Liver (tissue), 9 donors: Measurements from ENCODE around the gene PAH. TPM values are rescaled to one million over a fixed set of nuclear protein-coding genes. Genes with fewer than 3 reads are reported as not detected.

Experiments
- DNase-seq: peaks from one replicate; pipeline ENCODE4 v3.0.0-alpha.2; 2017; ENCODE audit warnings: low spot score
- H3K27ac ChIP-seq, 2 donors: one replicate each; pipeline ENCODE4 v1.7.0; 2013; ENCODE audit warnings: inconsistent platforms in 2 of 2, low read length in 2 of 2, control low read depth in 1 of 2, low read depth in 1 of 2, mild to moderate bottlenecking in 1 of 2
- H3K27me3 ChIP-seq, 4 donors: one replicate each; pipeline versions ENCODE4 v1.6.1 to v1.7.0; 2013; ENCODE audit warnings: low read length in 3 of 4, inconsistent platforms in 1 of 4, mild to moderate bottlenecking in 1 of 4, moderate library complexity in 1 of 4; ENCODE audit not compliant: control insufficient read depth in 4 of 4, insufficient read depth in 4 of 4
- H3K36me3 ChIP-seq, 4 donors: one replicate each; pipeline versions ENCODE4 v1.6.1 to v1.7.0; 2013; ENCODE audit warnings: low read length in 3 of 4, mild to moderate bottlenecking in 3 of 4, low read depth in 1 of 4, moderate library complexity in 1 of 4; ENCODE audit not compliant: control insufficient read depth in 4 of 4, insufficient read depth in 3 of 4
- H3K4me1 ChIP-seq, 4 donors: one replicate each; pipeline versions ENCODE4 v1.6.1 to v1.7.0; 2013; ENCODE audit warnings: low read length in 3 of 4, mild to moderate bottlenecking in 3 of 4, moderate library complexity in 1 of 4; ENCODE audit not compliant: control insufficient read depth in 4 of 4, insufficient read depth in 4 of 4
- H3K4me3 ChIP-seq, 3 donors: one replicate each; pipeline versions ENCODE4 v1.6.1 to v1.7.0; 2013; ENCODE audit warnings: low read length in 3 of 3, control low read depth in 1 of 3, low read depth in 1 of 3, mild to moderate bottlenecking in 1 of 3
- H3K9ac ChIP-seq, 2 donors: one replicate each; pipeline ENCODE4 v1.7.0; 2013; ENCODE audit warnings: low read length in 2 of 2, mild to moderate bottlenecking in 2 of 2, moderate library complexity in 2 of 2, control low read depth in 1 of 2, low read depth in 1 of 2
- H3K9me3 ChIP-seq, 4 donors: one replicate each; pipeline versions ENCODE4 v1.6.1 to v1.7.0; 2013; ENCODE audit warnings: low read length in 3 of 4; ENCODE audit not compliant: control insufficient read depth in 4 of 4
- ATF3 ChIP-seq: IDR thresholded peaks from 2 replicates; pipeline ENCODE4 v1.6.1; 2016; ENCODE audit warnings: antibody characterized with exemption
- EGR1 ChIP-seq, 2 donors: IDR thresholded peaks; 2 replicates each; pipeline ENCODE4 v1.6.1; 2016 to 2018; ENCODE audit warnings: antibody characterized with exemption in 2 of 2, low read depth in 2 of 2
- FOXA1 ChIP-seq: IDR thresholded peaks from 2 replicates; pipeline ENCODE4 v1.6.1; 2016; ENCODE audit warnings: antibody characterized with exemption
- GABPA ChIP-seq, 2 donors: IDR thresholded peaks in 1 of 2; conservative IDR thresholded peaks in 1 of 2; 2 replicates each; pipeline ENCODE4 v1.6.1; 2016; ENCODE audit warnings: antibody characterized with exemption in 2 of 2, mild to moderate bottlenecking in 1 of 2, moderate library complexity in 1 of 2
- HNF4A ChIP-seq, 2 donors: conservative IDR thresholded peaks; 2 replicates each; pipeline ENCODE4 v1.6.1; 2016; ENCODE audit warnings: antibody characterized with exemption in 2 of 2, mild to moderate bottlenecking in 2 of 2
- RAD21 ChIP-seq, 2 donors: IDR thresholded peaks; 2 replicates each; pipeline ENCODE4 v1.6.1; 2016; ENCODE audit warnings: antibody characterized with exemption in 2 of 2, mild to moderate bottlenecking in 2 of 2
- REST ChIP-seq: IDR thresholded peaks from 2 replicates; pipeline ENCODE4 v1.6.1; 2016; ENCODE audit warnings: antibody characterized with exemption, mild to moderate bottlenecking
- RXRA ChIP-seq, 2 donors: IDR thresholded peaks; 2 replicates each; pipeline ENCODE4 v1.6.1; 2017 to 2018; ENCODE audit warnings: antibody characterized with exemption in 2 of 2, mild to moderate bottlenecking in 1 of 2
- SP1 ChIP-seq: IDR thresholded peaks from 2 replicates; pipeline ENCODE4 v1.6.1; 2018; ENCODE audit warnings: antibody characterized with exemption, mild to moderate bottlenecking
- TAF1 ChIP-seq: conservative IDR thresholded peaks from 2 replicates; pipeline ENCODE4 v1.6.1; 2016; ENCODE audit warnings: antibody characterized with exemption, mild to moderate bottlenecking
- YY1 ChIP-seq: IDR thresholded peaks from 2 replicates; pipeline ENCODE4 v1.6.1; 2016; ENCODE audit warnings: antibody characterized with exemption, mild to moderate bottlenecking
- WGBS: extraction: QIAGEN DNeasy Blood & Tissue Kit; methylation state at CpG from one replicate; pipeline ENCODE4 v1.1.7; 2013; 5-methylcytosine and 5-hydroxymethylcytosine counted together
- polyA plus RNA-seq, 2 donors: library from polyadenylated mRNA; stranded (reverse) in 1 of 2; unstranded in 1 of 2; fragments of 200-250 nt in 1 of 2; fragments of >200 nt in 1 of 2; fragmentation: Nextera tagmentation in 1 of 2; extraction: Ambion mirVana in 1 of 2; gene quantifications; one replicate each; pipeline versions ENCODE4 v1.2.1 to v1.2.3, GENCODE V29; 2013 to 2015
- total RNA-seq, 2 donors: library from RNA; depleted of rRNA; stranded (reverse); fragments of >200 nt; gene quantifications; one replicate each; pipeline ENCODE4 v1.2.3, GENCODE V29; 2014
- donor health status: healthy.
- donor health status: healthy.
- donor health status: healthy.
- donor health status: healthy.
- donor health status: healthy.

The PAH gene
- total and polyA plus RNA-seq, 4 donors: 327 to 696 (median 568) TPM

- H3K9me3 ChIP-seq: no peaks in the 10 kb centered on the region
- no peak overlapping the region for H3K27ac ChIP-seq
- H3K4me3 ChIP-seq: no peak overlapping the region
- TF ChIP-seq TAF1 (no peak), RXRA (IDR thresholded peaks at IDR 0.05) (peak in 1 of 2 donors; percentile 52), GABPA (IDR thresholded peaks at IDR 0.05 in 1 of 2, conservative IDR thresholded peaks at IDR 0.05 in 1 of 2) (no peak), RAD21 (IDR thresholded peaks at IDR 0.05) (peak; percentile 26 to 60), YY1 (no peak)
- DNase-seq: no peak
- H3K4me1 ChIP-seq: peaks cover 4 to 44% (median 15%) of the 10 kb centered on the region in 4 donors
- H3K36me3 ChIP-seq: peaks cover 0 to 30% (median 14%) of the 10 kb centered on the region in 4 donors
- H3K27me3 ChIP-seq: no peaks in the 10 kb centered on the region
- 61% methylated on average over 1 of the region's 1 CpG for WGBS
- no peak overlapping the region for H3K9ac ChIP-seq
Measured at GRCh38 chr12:102896067-102896466, 21.0 kb downstream of the PAH start.

- Histone ChIP-seq H3K27ac (no peak overlapping the region), H3K4me1 (peaks cover 6 to 65% (median 24%) of the 10 kb centered on the region in 4 donors), H3K4me3 (no peak overlapping the region), H3K36me3 (peaks cover 0 to 41% (median 22%) of the 10 kb centered on the region in 4 donors), H3K9ac (no peak overlapping the region), H3K27me3 (no peaks in the 10 kb centered on the region), H3K9me3 (no peaks in the 10 kb centered on the region)
- WGBS: 69% methylated on average over 2 of the region's 2 CpGs
- TF ChIP-seq TAF1 (no peak), FOXA1 (no peak), EGR1 (IDR thresholded peaks at IDR 0.05; ENCODE audit: low read depth in 2 of 2) (no peak), SP1 (no peak), REST (no peak), ATF3 (no peak), HNF4A (conservative IDR thresholded peaks at IDR 0.05) (no peak)
- DNase-seq: no peak
Measured at GRCh38 chr12:102891756-102892155, 25.3 kb downstream of the PAH start.

GRCh38 chr12:102888511-102888910 is 28.5 kb downstream of the PAH start:
- no peak for DNase-seq
- H3K9ac ChIP-seq: no peak overlapping the region
- no peak for TF ChIP-seq EGR1 (IDR thresholded peaks at IDR 0.05; ENCODE audit: low read depth in 2 of 2)
- no peak for TF ChIP-seq YY1
- no peak for TF ChIP-seq GABPA (IDR thresholded peaks at IDR 0.05 in 1 of 2, conservative IDR thresholded peaks at IDR 0.05 in 1 of 2)
- H3K9me3 ChIP-seq: no peaks in the 10 kb centered on the region
- WGBS: 6% methylated on average over 1 of the region's 1 CpG
- H3K27me3 ChIP-seq: no peaks in the 10 kb centered on the region
- no peak overlapping the region for H3K27ac ChIP-seq
- no peak overlapping the region for H3K4me3 ChIP-seq
- H3K36me3 ChIP-seq: peaks cover 0 to 46% (median 14%) of the 10 kb centered on the region in 4 donors
- peaks cover 5 to 81% (median 47%) of the 10 kb centered on the region in 4 donors for H3K4me1 ChIP-seq
